IMR-90 (cell line): ENCODE data around the gene DNMT3B. TPM values are rescaled to one million over a fixed set of nuclear protein-coding genes. Genes with fewer than 3 reads are reported as not detected.

Source experiments
- ATAC-seq: fragments of 200-7000 bp; cut with Tn5 transposase; 2 replicates; pipeline ENCODE4 v1.9.1; 2020; ENCODE audit warnings: low read depth, mild to moderate bottlenecking, moderate library complexity
- BruUV-seq: library from RNA; stranded (reverse); fragments of 400-500 nt; replicated peaks from 2 replicates; lab custom pipeline; 2021; lab: Mats Ljungman, UMichigan
- CTCF ChIA-PET: fragments of 300-600 bp; formaldehyde crosslinking; extraction: SDS; loops from one replicate; lab custom pipeline; 2021; ENCODE audit warnings: antibody characterized with exemption; lab: Yijun Ruan, JAX
- POLR2A ChIA-PET: fragments of 300-600 bp; sonication (Branson Sonifier 250); formaldehyde crosslinking; loops from one replicate; lab custom pipeline; 2022; ENCODE audit warnings: antibody characterized with exemption; ENCODE audit not compliant: unreplicated experiment; lab: Charles Lee
- DNase-seq: peaks from one replicate; pipeline ENCODE4 v3.0.0; 2013
- H2AFZ ChIP-seq: replicated peaks from 2 replicates; pipeline ENCODE3; 2013; ENCODE audit warnings: low read length, mild to moderate bottlenecking; ENCODE audit not compliant: poor library complexity
- H2AK5ac ChIP-seq: 2 replicates; pipeline ENCODE4 v1.6.1; 2013; ENCODE audit warnings: low read depth, low read length, inconsistent platforms
- H2AK9ac ChIP-seq: replicated peaks from 2 replicates; pipeline ENCODE3; 2013; ENCODE audit warnings: mild to moderate bottlenecking, low read depth, low read length, moderate library complexity; ENCODE audit not compliant: poor library complexity
- H2BK120ac ChIP-seq: 2 replicates; pipeline ENCODE4 v1.6.1; 2013; ENCODE audit warnings: low read depth, low read length, inconsistent platforms
- H2BK15ac ChIP-seq: 3 replicates; pipeline ENCODE4 v1.6.1; 2013; ENCODE audit warnings: low read depth, low read length, inconsistent platforms
- H2BK20ac ChIP-seq: 2 replicates; pipeline ENCODE4 v1.6.1; 2013; ENCODE audit warnings: low read depth, mild to moderate bottlenecking, inconsistent platforms, low read length, moderate library complexity
- H2BK5ac ChIP-seq: 2 replicates; pipeline ENCODE4 v1.6.1; 2013; ENCODE audit warnings: mild to moderate bottlenecking, low read depth, low read length, inconsistent platforms; ENCODE audit not compliant: poor library complexity, severe bottlenecking
- H3K14ac ChIP-seq: replicated peaks from 2 replicates; pipeline ENCODE4 v1.6.1; 2013; ENCODE audit warnings: low read depth, low read length, inconsistent platforms
- H3K18ac ChIP-seq: 2 replicates; pipeline ENCODE4 v1.6.1; 2013; ENCODE audit warnings: low read depth, low read length, control low read depth
- H3K23ac ChIP-seq: 2 replicates; pipeline ENCODE4 v1.6.1; 2013; ENCODE audit warnings: low read depth, low read length, inconsistent platforms
- H3K27ac ChIP-seq: 2 replicates; pipeline ENCODE4 v1.5.1; 2013; ENCODE audit warnings: mild to moderate bottlenecking, control low read depth, low read length; ENCODE audit not compliant: insufficient read depth
- H3K27me3 ChIP-seq: 2 replicates; pipeline ENCODE4 v1.6.1; 2013; ENCODE audit warnings: low read length; ENCODE audit not compliant: control insufficient read depth, insufficient read depth
- H3K36me3 ChIP-seq: 2 replicates; pipeline ENCODE4 v1.6.1; 2013; ENCODE audit warnings: low read length, mixed read lengths; ENCODE audit not compliant: control insufficient read depth, insufficient read depth
- H3K4ac ChIP-seq: 2 replicates; pipeline ENCODE4 v1.6.1; 2013; ENCODE audit warnings: low read depth, low read length, inconsistent platforms
- H3K4me1 ChIP-seq: 2 replicates; pipeline ENCODE4 v1.6.1; 2013; ENCODE audit warnings: low read length, mixed read lengths; ENCODE audit not compliant: control insufficient read depth, insufficient read depth
- H3K4me2 ChIP-seq: 2 replicates; pipeline ENCODE4 v1.6.1; 2013; ENCODE audit warnings: low read depth, mild to moderate bottlenecking, control low read depth, low read length, moderate library complexity
- H3K4me3 ChIP-seq: 2 replicates; pipeline ENCODE4 v1.5.1; 2013; ENCODE audit warnings: low read depth, mild to moderate bottlenecking, control low read depth, low read length, moderate library complexity; ENCODE audit not compliant: insufficient read depth
- H3K56ac ChIP-seq: 2 replicates; pipeline ENCODE4 v1.6.1; 2013; ENCODE audit warnings: low read length, inconsistent platforms; ENCODE audit not compliant: insufficient read depth; ENCODE audit errors: extremely low read depth
- H3K79me1 ChIP-seq, 2 experiments: 2 replicates each; pipeline ENCODE4 v1.6.1; 2013; ENCODE audit warnings: low read length in 2 of 2, inconsistent platforms in 1 of 2, low read depth in 1 of 2
- H3K9ac ChIP-seq: 2 replicates; pipeline ENCODE4 v1.6.1; 2013; ENCODE audit warnings: low read depth, low read length, control low read depth
- H3K9me1 ChIP-seq: 2 replicates; pipeline ENCODE4 v1.6.1; 2013; ENCODE audit warnings: low read length, inconsistent platforms; ENCODE audit not compliant: insufficient read depth
- H3K9me3 ChIP-seq: 2 replicates; pipeline ENCODE4 v1.6.1; 2013; ENCODE audit warnings: low read length; ENCODE audit not compliant: control insufficient read depth, insufficient read depth
- H4K20me1 ChIP-seq: 2 replicates; pipeline ENCODE4 v1.6.1; 2013; ENCODE audit warnings: low read length, inconsistent platforms; ENCODE audit not compliant: insufficient read depth
- H4K5ac ChIP-seq: 2 replicates; pipeline ENCODE4 v1.6.1; 2013; ENCODE audit warnings: mild to moderate bottlenecking, low read depth, low read length, control low read depth
- H4K8ac ChIP-seq, 2 experiments: 2 replicates each; pipeline ENCODE4 v1.6.1; 2013; ENCODE audit warnings: low read depth in 2 of 2, low read length in 2 of 2, control low read depth in 1 of 2, inconsistent platforms in 1 of 2
- H4K91ac ChIP-seq: 2 replicates; pipeline ENCODE4 v1.6.1; 2013; ENCODE audit warnings: low read depth, low read length, inconsistent platforms; ENCODE audit not compliant: insufficient read depth
- BHLHE40 ChIP-seq: fragments of 150-350 bp; IDR thresholded peaks from 2 replicates; pipeline ENCODE4 v1.6.1; 2016; ENCODE audit warnings: mild to moderate bottlenecking, low read depth, low read length
- FOS ChIP-seq: fragments of 150-350 bp; IDR thresholded peaks from 2 replicates; pipeline ENCODE4 v1.6.1; 2016; ENCODE audit warnings: low read depth, low read length
- MAFK ChIP-seq: IDR thresholded peaks from 2 replicates; pipeline ENCODE4 v1.6.1; 2012; ENCODE audit warnings: low read depth, low read length, improper control_type of control experiment
- MAZ ChIP-seq: IDR thresholded peaks from 2 replicates; pipeline ENCODE4 v1.6.1; 2012; ENCODE audit warnings: low read depth, mild to moderate bottlenecking, low read length, improper control_type of control experiment, moderate library complexity, borderline replicate concordance
- MXI1 ChIP-seq: IDR thresholded peaks from 2 replicates; pipeline ENCODE4 v1.6.1; 2012; ENCODE audit warnings: low read depth, mild to moderate bottlenecking, low read length, moderate library complexity, borderline replicate concordance
- NFE2L2 ChIP-seq: fragments of 150-350 bp; IDR thresholded peaks from 2 replicates; pipeline ENCODE4 v1.6.1; 2016; ENCODE audit warnings: low read depth, mild to moderate bottlenecking, low read length
- POLR2A ChIP-seq: IDR thresholded peaks from 2 replicates; pipeline ENCODE4 v1.6.1; 2012; ENCODE audit warnings: mild to moderate bottlenecking, low read depth, low read length
- RAD21 ChIP-seq: IDR thresholded peaks from 2 replicates; pipeline ENCODE4 v1.6.1; 2012; ENCODE audit warnings: low read length, improper control_type of control experiment
- RCOR1 ChIP-seq: IDR thresholded peaks from 2 replicates; pipeline ENCODE4 v1.6.1; 2012; ENCODE audit warnings: mild to moderate bottlenecking, low read length, improper control_type of control experiment; ENCODE audit not compliant: insufficient replicate concordance
- SMC3 ChIP-seq: fragments of 150-350 bp; IDR thresholded peaks from 2 replicates; pipeline ENCODE4 v1.6.1; 2016; ENCODE audit warnings: low read depth, mild to moderate bottlenecking, antibody characterized with exemption, low read length, moderate library complexity
- WGBS, 2 experiments: methylation state at CpG; one replicate each; pipeline versions ENCODE4 v1.1.5 to v1.1.7; 2013; ENCODE audit warnings: missing lambda C conversion rate in 2 of 2; ENCODE audit not compliant: insufficient read length in 1 of 2; ENCODE audit errors: extremely low coverage in 2 of 2; 5-methylcytosine and 5-hydroxymethylcytosine counted together
- dilution Hi-C: fragments of 300-500 bp; cut with HindIII; formaldehyde crosslinking; loops from one replicate; pipeline ENCODE4 v1.14.3; 2018; ENCODE audit warnings: low sequenced_read_pairs; ENCODE audit not compliant: unreplicated experiment
- in situ Hi-C: fragments of 300-500 bp; cut with MboI; formaldehyde crosslinking; loops from 3 replicates; pipeline ENCODE4 v1.14.3; 2019; ENCODE audit warnings: low sequenced_read_pairs, inconsistent platforms, mixed read lengths
- intact Hi-C: fragments of 100-400 bp; cut with micrococcal nuclease; formaldehyde crosslinking; loops from 2 replicates; pipeline ENCODE4 v1.10.0; 2022
- polyA plus RNA-seq, 3 experiments: library from polyadenylated mRNA; depleted of rRNA; stranded (reverse); fragments of >200 nt; gene quantifications; 2 replicates each; pipeline ENCODE4 v1.2.3, GENCODE V29; 2012; ENCODE audit warnings: low replicate concordance in 1 of 3
- total RNA-seq: library from RNA; depleted of rRNA; stranded (reverse); fragments of >200 nt; gene quantifications from 2 replicates; pipeline ENCODE4 v1.2.3, GENCODE V29; 2012
- TF ChIP-seq, protein P1 (sequence below): fragments of 150-350 bp; IDR thresholded peaks from 2 replicates; pipeline ENCODE4 v1.6.1; 2016; ENCODE audit warnings: low read depth, mild to moderate bottlenecking, low read length, moderate library complexity, borderline replicate concordance
- TF ChIP-seq, protein P2 (sequence below): fragments of 150-350 bp; IDR thresholded peaks from 2 replicates; pipeline ENCODE4 v1.6.1; 2017; ENCODE audit warnings: mild to moderate bottlenecking, antibody characterized with exemption, low read length, low read depth

DNMT3B gene
- total and polyA plus RNA-seq, 2 of the 4 experiments (the other 2 are of a cell fraction), result 1.3 to 1.9 TPM

DNA sequence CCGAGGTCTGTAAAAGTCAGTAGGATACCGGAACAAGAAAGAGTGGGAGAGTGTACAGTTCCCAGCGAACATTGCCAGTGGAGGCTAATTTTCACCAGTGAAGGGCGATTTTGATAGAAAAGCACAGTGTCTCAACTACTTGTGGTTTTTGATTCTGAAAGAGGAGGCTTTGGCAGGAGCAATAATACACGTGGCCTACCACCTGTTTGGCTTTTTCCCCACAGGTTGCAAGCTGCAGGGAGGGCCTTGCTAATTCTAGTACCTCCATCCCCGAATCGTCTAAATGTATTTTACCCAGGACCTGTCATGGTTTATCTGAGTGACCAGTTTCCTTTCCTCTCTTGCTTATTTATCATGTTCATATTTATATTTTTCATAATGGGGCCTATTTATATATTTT, 93.2 kb downstream of the DNMT3B start:
- no peak for TF ChIP-seq POLR2A
- TF ChIP-seq RCOR1, result no peak
- no peak for TF ChIP-seq MAFK
- TF ChIP-seq MXI1, result no peak
- TF ChIP-seq RAD21, result no peak
- TF ChIP-seq SMC3, result no peak
- TF ChIP-seq MAZ, result no peak
- no peak for TF ChIP-seq BHLHE40
- TF ChIP-seq FOS, result no peak
- TF ChIP-seq, protein P1, sequence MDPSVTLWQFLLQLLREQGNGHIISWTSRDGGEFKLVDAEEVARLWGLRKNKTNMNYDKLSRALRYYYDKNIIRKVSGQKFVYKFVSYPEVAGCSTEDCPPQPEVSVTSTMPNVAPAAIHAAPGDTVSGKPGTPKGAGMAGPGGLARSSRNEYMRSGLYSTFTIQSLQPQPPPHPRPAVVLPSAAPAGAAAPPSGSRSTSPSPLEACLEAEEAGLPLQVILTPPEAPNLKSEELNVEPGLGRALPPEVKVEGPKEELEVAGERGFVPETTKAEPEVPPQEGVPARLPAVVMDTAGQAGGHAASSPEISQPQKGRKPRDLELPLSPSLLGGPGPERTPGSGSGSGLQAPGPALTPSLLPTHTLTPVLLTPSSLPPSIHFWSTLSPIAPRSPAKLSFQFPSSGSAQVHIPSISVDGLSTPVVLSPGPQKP, result no peak
- TF ChIP-seq NFE2L2, result no peak
- TF ChIP-seq, protein P2, sequence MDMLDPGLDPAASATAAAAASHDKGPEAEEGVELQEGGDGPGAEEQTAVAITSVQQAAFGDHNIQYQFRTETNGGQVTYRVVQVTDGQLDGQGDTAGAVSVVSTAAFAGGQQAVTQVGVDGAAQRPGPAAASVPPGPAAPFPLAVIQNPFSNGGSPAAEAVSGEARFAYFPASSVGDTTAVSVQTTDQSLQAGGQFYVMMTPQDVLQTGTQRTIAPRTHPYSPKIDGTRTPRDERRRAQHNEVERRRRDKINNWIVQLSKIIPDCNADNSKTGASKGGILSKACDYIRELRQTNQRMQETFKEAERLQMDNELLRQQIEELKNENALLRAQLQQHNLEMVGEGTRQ, result no peak
- H3K79me1 ChIP-seq, result peaks cover 13 to 53% of the 10 kb centered on the region in 2 experiments; a peak in 3 of 4 replicates
- peaks cover 20% of the 10 kb centered on the region for H3K36me3 ChIP-seq
- no peak overlapping the region for H2AFZ ChIP-seq
- intact Hi-C loops (no loop called here), in situ Hi-C loops (no loop called here), dilution Hi-C loops (no loop called here)
- no peak overlapping the region for H2BK120ac ChIP-seq
- no peak overlapping the region for H3K4ac ChIP-seq
- 100% methylated on average over 2 of the region's 7 CpGs; no CpG with 5 or more reads in 1 of the 2 experiments for WGBS, 2 experiments
- no peak overlapping the region for H3K9ac ChIP-seq
- H3K56ac ChIP-seq, result no peak overlapping the region
- no peak overlapping the region for H3K23ac ChIP-seq
- peaks cover 8% of the 10 kb centered on the region for H3K9me1 ChIP-seq
- H2BK15ac ChIP-seq, result no peak overlapping the region
- H2BK20ac ChIP-seq, result no peak overlapping the region
- no peak overlapping the region for H4K8ac ChIP-seq
- no peak overlapping the region for H4K91ac ChIP-seq
- no peaks in the 10 kb centered on the region for H3K9me3 ChIP-seq
- no peaks in the 10 kb centered on the region for H3K4me1 ChIP-seq
- ChIA-PET POLR2A (no interaction called here), CTCF (interaction anchor here (0.8 kb wide), 1 partner anchor 10 kb away, joined by 5 read pairs; no protein-coding TSS in a partner anchor)
- no peak overlapping the region for H3K14ac ChIP-seq
- no TSS peak for BruUV-seq
- DNase-seq (no peak), ATAC-seq (no peak)
- H2BK5ac ChIP-seq, result no peak overlapping the region
- H3K27ac ChIP-seq, result no peak overlapping the region
- no peak overlapping the region for H2AK9ac ChIP-seq
- H3K4me2 ChIP-seq, result no peak overlapping the region
- no peak overlapping the region for H4K5ac ChIP-seq
- no peak overlapping the region for H3K18ac ChIP-seq
- no peak overlapping the region for H3K4me3 ChIP-seq
- no peak overlapping the region for H2AK5ac ChIP-seq
- peaks cover 8% of the 10 kb centered on the region; the same call in 1 of the 2 replicates for H4K20me1 ChIP-seq
- no peaks in the 10 kb centered on the region for H3K27me3 ChIP-seq
